DOHH2 (cell line): Measurements from ENCODE around the gene IGFBP2.

Experiments
- CTCF ChIP-seq: fragments of 200-600 bp; sonication (generic); IDR thresholded peaks from one replicate; pipeline ENCODE4 v1.5.1; 2014; ENCODE audit warnings: antibody characterized with exemption, mild to moderate bottlenecking, low read depth, low read length; ENCODE audit not compliant: poor library complexity, severe bottlenecking
- EZH2phosphoT487 ChIP-seq: fragments of 200-600 bp; sonication (generic); IDR thresholded peaks from 2 replicates; pipeline ENCODE4 v1.6.1; 2017; ENCODE audit warnings: borderline replicate concordance, mild to moderate bottlenecking, antibody characterized with exemption, low read length, moderate library complexity, mixed read lengths

GRCh38 chr2:216651351-216651881 lies 18.2 kb downstream of the IGFBP2 start:
- TF ChIP-seq CTCF (no peak), EZH2phosphoT487 (no peak)
